WTC11 (cell line): Measurements from ENCODE around the gene ADAM22. TPM values are rescaled to one million over a fixed set of nuclear protein-coding genes. Genes with fewer than 3 reads are reported as not detected.

ENCODE experiments used
- ATAC-seq: fragments of 200-7000 bp; cut with Tn5 transposase; 2 replicates; pipeline ENCODE4 v1.10.0; 2021; ENCODE audit warnings: mild to moderate bottlenecking, moderate library complexity
- CTCF ChIA-PET: fragments of 300-600 bp; sonication (Branson Sonifier 250); formaldehyde crosslinking; loops from one replicate; lab custom pipeline; 2021; ENCODE audit warnings: antibody characterized with exemption; lab: Charles Lee
- POLR2A ChIA-PET: fragments of 350-600 bp; sonication (Branson Sonifier 250); formaldehyde crosslinking; loops from one replicate; lab custom pipeline; 2021; ENCODE audit warnings: antibody characterized with exemption; lab: Charles Lee
- DNase-seq: peaks from one replicate; pipeline ENCODE4 v3.0.0; 2021; ENCODE audit warnings: low spot score
- H3K27ac Mint-ChIP-seq: 2 replicates; pipeline ENCODE4 v1.8.0; 2021; ENCODE audit warnings: mixed read lengths
- H3K27me3 Mint-ChIP-seq: 2 replicates; pipeline ENCODE4 v1.8.0; 2021; ENCODE audit warnings: low read depth, mild to moderate bottlenecking, moderate library complexity, mixed read lengths
- H3K36me3 Mint-ChIP-seq: 2 replicates; pipeline ENCODE4 v1.8.0; 2021; ENCODE audit warnings: mixed read lengths
- H3K4me1 Mint-ChIP-seq: 2 replicates; pipeline ENCODE4 v1.8.0; 2022; ENCODE audit warnings: mixed read lengths
- H3K4me3 Mint-ChIP-seq: 2 replicates; pipeline ENCODE4 v1.8.0; 2021; ENCODE audit warnings: mild to moderate bottlenecking, moderate library complexity, mixed read lengths
- H3K9me3 Mint-ChIP-seq: 2 replicates; pipeline ENCODE4 v1.8.0; 2021; ENCODE audit warnings: mixed read lengths
- ATF1 ChIP-seq: sonication (generic); formaldehyde crosslinking; IDR thresholded peaks from 2 replicates; pipeline ENCODE4 v1.8.1; 2023; ENCODE audit warnings: mild to moderate bottlenecking, moderate library complexity, missing genetic modification reagents
- GABPB1 ChIP-seq: sonication (generic); formaldehyde crosslinking; IDR thresholded peaks from 2 replicates; pipeline ENCODE4 v1.8.1; 2023; ENCODE audit warnings: mild to moderate bottlenecking, missing genetic modification reagents
- JUN ChIP-seq: sonication (generic); formaldehyde crosslinking; IDR thresholded peaks from 2 replicates; pipeline ENCODE4 v1.8.0; 2023; ENCODE audit warnings: mild to moderate bottlenecking, missing genetic modification reagents
- KAT7 ChIP-seq: sonication (generic); formaldehyde crosslinking; IDR thresholded peaks from 2 replicates; pipeline ENCODE4 v1.8.1; 2023; ENCODE audit warnings: missing genetic modification reagents, mild to moderate bottlenecking, borderline replicate concordance
- NFE2L1 ChIP-seq: sonication (generic); formaldehyde crosslinking; IDR thresholded peaks from 2 replicates; pipeline ENCODE4 v1.8.1; 2023; ENCODE audit warnings: missing genetic modification reagents
- NR1H2 ChIP-seq: sonication (generic); formaldehyde crosslinking; IDR thresholded peaks from 2 replicates; pipeline ENCODE4 v1.9.0; 2021; ENCODE audit warnings: mild to moderate bottlenecking, moderate library complexity, missing genetic modification reagents
- NR2C2 ChIP-seq: sonication (generic); formaldehyde crosslinking; IDR thresholded peaks from 2 replicates; pipeline ENCODE4 v1.8.0; 2022; ENCODE audit warnings: mild to moderate bottlenecking, missing genetic modification reagents
- RORB ChIP-seq: fragments of 250-450 bp; sonication (Bioruptor Pico); IDR thresholded peaks from 2 replicates; pipeline ENCODE4 v1.9.0; 2021; ENCODE audit warnings: mild to moderate bottlenecking
- TEAD4 ChIP-seq: sonication (generic); formaldehyde crosslinking; IDR thresholded peaks from 2 replicates; pipeline ENCODE4 v1.8.0; 2022; ENCODE audit warnings: mild to moderate bottlenecking, missing genetic modification reagents
- ZNF138 ChIP-seq: sonication (generic); formaldehyde crosslinking; conservative IDR thresholded peaks from 2 replicates; pipeline ENCODE4 v1.8.1; 2022; ENCODE audit warnings: mild to moderate bottlenecking, moderate library complexity, missing genetic modification reagents
- ZNF263 ChIP-seq: sonication (generic); formaldehyde crosslinking; IDR thresholded peaks from 2 replicates; pipeline ENCODE4 v1.8.1; 2022; ENCODE audit warnings: low read depth, mild to moderate bottlenecking, moderate library complexity, missing genetic modification reagents
- ZNF317 ChIP-seq: sonication (generic); formaldehyde crosslinking; IDR thresholded peaks from 2 replicates; pipeline ENCODE4 v1.8.1; 2023; ENCODE audit warnings: low read depth, mild to moderate bottlenecking, moderate library complexity, missing genetic modification reagents, borderline replicate concordance
- ZNF396 ChIP-seq: fragments of 250-450 bp; sonication (Bioruptor Pico); IDR thresholded peaks from 2 replicates; pipeline ENCODE4 v1.8.0; 2021; ENCODE audit warnings: mild to moderate bottlenecking, moderate library complexity, borderline replicate concordance
- ZNF423 ChIP-seq: fragments of 250-450 bp; sonication (Bioruptor Pico); IDR thresholded peaks from 2 replicates; pipeline ENCODE4 v2.1.2; 2022; ENCODE audit warnings: mild to moderate bottlenecking, moderate library complexity
- ZNF671 ChIP-seq: fragments of 250-450 bp; sonication (Bioruptor Pico); IDR thresholded peaks from 2 replicates; pipeline ENCODE4 v1.8.0; 2021; ENCODE audit warnings: mild to moderate bottlenecking
- total RNA-seq: library from RNA; stranded (reverse); gene quantifications from 3 replicates; pipeline ENCODE4 v1.2.3, GENCODE V29; 2021
- TF ChIP-seq, protein P1 (sequence below): sonication (generic); formaldehyde crosslinking; IDR thresholded peaks from 2 replicates; pipeline ENCODE4 v1.8.1; 2023; ENCODE audit warnings: mild to moderate bottlenecking, missing genetic modification reagents, moderate library complexity
- TF ChIP-seq, protein P2 (sequence below): fragments of 250-450 bp; sonication (Bioruptor Pico); IDR thresholded peaks from 2 replicates; pipeline ENCODE4 v2.1.2; 2022; ENCODE audit warnings: mild to moderate bottlenecking, moderate library complexity
- TF ChIP-seq, protein P3 (sequence below): sonication (generic); formaldehyde crosslinking; IDR thresholded peaks from 2 replicates; pipeline ENCODE4 v1.8.1; 2023; ENCODE audit warnings: mild to moderate bottlenecking, moderate library complexity, missing genetic modification reagents
- TF ChIP-seq, protein P4 (sequence below): fragments of 200-600 bp; IDR thresholded peaks from 2 replicates; pipeline ENCODE4 v1.8.0; 2022; ENCODE audit warnings: antibody characterized with exemption
- TF ChIP-seq, protein P5 (sequence below): sonication (generic); formaldehyde crosslinking; IDR thresholded peaks from 2 replicates; pipeline ENCODE4 v1.8.1; 2023; ENCODE audit warnings: mild to moderate bottlenecking, missing genetic modification reagents, borderline replicate concordance
- TF ChIP-seq, protein P6 (sequence below): sonication (generic); formaldehyde crosslinking; conservative IDR thresholded peaks from 2 replicates; pipeline ENCODE4 v1.8.1; 2023; ENCODE audit warnings: mild to moderate bottlenecking, low read depth, missing genetic modification reagents, moderate library complexity
- TF ChIP-seq, protein P7 (sequence below): fragments of 250-450 bp; sonication (Bioruptor Pico); IDR thresholded peaks from 2 replicates; pipeline ENCODE4 v1.9.0; 2021; ENCODE audit warnings: moderate library complexity, mild to moderate bottlenecking, inconsistent platforms, borderline replicate concordance

Gene ADAM22
- total RNA-seq, 1 experiment from 2014 or later, result 12.4 TPM

DNA sequence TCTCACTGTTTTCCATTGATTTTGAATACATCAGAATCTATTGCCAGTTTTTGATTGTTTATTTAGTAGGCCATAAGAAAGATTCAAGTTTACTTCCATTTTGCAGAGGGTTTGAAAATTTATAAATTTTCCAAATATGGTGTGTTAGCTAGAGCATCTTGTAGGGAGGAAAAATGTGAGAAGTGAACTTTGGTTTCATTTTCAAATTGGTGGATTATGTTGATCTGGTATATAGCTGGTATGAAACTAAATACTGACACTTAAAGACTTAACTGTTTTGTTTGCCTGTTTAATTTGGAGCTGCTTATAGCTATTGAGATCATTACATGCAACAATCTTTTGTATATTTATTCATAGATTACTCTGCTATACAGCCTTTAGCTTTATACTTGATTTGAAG is 108.1 kb downstream of the ADAM22 start:
- H3K27ac Mint-ChIP-seq, result no peak overlapping the region
- ChIA-PET POLR2A (no interaction called here), CTCF (no interaction called here)

DNA sequence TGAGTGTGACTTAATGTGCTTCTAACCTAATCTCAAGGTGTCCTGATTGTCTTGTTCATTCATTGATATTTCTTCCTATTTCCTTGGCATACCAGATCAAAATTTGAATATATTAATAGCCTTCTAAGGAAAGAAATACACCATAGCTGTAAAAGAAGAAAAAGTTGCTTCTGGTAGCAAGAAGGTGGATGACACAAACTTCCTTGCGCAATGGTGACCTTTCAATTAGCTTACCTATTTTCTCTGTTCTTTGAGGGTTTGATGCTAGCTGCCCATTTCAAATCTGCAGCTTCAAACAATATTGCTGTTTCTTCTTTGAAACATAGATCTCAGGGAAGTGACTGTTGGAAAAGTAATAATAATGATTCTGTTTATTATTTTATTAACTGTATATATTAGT is 108.8 kb downstream of the ADAM22 start:
- ATAC-seq (no peak), DNase-seq (no peak)
- Mint-ChIP-seq H3K27me3 (no peaks in the 10 kb centered on the region), H3K27ac (no peak overlapping the region), H3K9me3 (no peaks in the 10 kb centered on the region), H3K36me3 (no peaks in the 10 kb centered on the region), H3K4me1 (no peaks in the 10 kb centered on the region), H3K4me3 (no peak overlapping the region)
- ChIA-PET POLR2A (no interaction called here), CTCF (no interaction called here)
- TF ChIP-seq, protein P1, sequence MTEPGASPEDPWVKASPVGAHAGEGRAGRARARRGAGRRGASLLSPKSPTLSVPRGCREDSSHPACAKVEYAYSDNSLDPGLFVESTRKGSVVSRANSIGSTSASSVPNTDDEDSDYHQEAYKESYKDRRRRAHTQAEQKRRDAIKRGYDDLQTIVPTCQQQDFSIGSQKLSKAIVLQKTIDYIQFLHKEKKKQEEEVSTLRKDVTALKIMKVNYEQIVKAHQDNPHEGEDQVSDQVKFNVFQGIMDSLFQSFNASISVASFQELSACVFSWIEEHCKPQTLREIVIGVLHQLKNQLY (CRISPR knock-in tag), result no peak
- TF ChIP-seq ZNF396 (no peak), ZNF263 (CRISPR knock-in tag) (no peak), ZNF138 (CRISPR knock-in tag) (no peak), NR1H2 (CRISPR knock-in tag) (no peak), JUN (CRISPR knock-in tag) (no peak), ATF1 (no peak), ZNF671 (no peak)
- TF ChIP-seq, protein P2, sequence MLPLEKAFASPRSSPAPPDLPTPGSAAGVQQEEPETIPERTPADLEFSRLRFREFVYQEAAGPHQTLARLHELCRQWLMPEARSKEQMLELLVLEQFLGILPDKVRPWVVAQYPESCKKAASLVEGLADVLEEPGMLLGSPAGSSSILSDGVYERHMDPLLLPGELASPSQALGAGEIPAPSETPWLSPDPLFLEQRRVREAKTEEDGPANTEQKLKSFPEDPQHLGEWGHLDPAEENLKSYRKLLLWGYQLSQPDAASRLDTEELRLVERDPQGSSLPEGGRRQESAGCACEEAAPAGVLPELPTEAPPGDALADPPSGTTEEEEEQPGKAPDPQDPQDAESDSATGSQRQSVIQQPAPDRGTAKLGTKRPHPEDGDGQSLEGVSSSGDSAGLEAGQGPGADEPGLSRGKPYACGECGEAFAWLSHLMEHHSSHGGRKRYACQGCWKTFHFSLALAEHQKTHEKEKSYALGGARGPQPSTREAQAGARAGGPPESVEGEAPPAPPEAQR, result no peak

More for the DNA sequence above, 108.1 kb downstream of the ADAM22 start:
- Mint-ChIP-seq H3K4me1 (no peaks in the 10 kb centered on the region), H3K9me3 (no peaks in the 10 kb centered on the region), H3K27me3 (no peaks in the 10 kb centered on the region), H3K36me3 (no peaks in the 10 kb centered on the region), H3K4me3 (no peak overlapping the region)
- no peak for TF ChIP-seq NR2C2
- TF ChIP-seq, protein P3, sequence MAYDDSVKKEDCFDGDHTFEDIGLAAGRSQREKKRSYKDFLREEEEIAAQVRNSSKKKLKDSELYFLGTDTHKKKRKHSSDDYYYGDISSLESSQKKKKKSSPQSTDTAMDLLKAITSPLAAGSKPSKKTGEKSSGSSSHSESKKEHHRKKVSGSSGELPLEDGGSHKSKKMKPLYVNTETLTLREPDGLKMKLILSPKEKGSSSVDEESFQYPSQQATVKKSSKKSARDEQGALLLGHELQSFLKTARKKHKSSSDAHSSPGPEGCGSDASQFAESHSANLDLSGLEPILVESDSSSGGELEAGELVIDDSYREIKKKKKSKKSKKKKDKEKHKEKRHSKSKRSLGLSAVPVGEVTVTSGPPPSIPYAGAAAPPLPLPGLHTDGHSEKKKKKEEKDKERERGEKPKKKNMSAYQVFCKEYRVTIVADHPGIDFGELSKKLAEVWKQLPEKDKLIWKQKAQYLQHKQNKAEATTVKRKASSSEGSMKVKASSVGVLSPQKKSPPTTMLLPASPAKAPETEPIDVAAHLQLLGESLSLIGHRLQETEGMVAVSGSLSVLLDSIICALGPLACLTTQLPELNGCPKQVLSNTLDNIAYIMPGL (CRISPR knock-in tag), result no peak
- TF ChIP-seq TEAD4, result no peak
- no peak for TF ChIP-seq RORB (CRISPR knock-in tag)
- TF ChIP-seq, protein P4, sequence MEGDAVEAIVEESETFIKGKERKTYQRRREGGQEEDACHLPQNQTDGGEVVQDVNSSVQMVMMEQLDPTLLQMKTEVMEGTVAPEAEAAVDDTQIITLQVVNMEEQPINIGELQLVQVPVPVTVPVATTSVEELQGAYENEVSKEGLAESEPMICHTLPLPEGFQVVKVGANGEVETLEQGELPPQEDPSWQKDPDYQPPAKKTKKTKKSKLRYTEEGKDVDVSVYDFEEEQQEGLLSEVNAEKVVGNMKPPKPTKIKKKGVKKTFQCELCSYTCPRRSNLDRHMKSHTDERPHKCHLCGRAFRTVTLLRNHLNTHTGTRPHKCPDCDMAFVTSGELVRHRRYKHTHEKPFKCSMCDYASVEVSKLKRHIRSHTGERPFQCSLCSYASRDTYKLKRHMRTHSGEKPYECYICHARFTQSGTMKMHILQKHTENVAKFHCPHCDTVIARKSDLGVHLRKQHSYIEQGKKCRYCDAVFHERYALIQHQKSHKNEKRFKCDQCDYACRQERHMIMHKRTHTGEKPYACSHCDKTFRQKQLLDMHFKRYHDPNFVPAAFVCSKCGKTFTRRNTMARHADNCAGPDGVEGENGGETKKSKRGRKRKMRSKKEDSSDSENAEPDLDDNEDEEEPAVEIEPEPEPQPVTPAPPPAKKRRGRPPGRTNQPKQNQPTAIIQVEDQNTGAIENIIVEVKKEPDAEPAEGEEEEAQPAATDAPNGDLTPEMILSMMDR, result no peak
- ATAC-seq, result no peak
- DNase-seq, result no peak

DNA sequence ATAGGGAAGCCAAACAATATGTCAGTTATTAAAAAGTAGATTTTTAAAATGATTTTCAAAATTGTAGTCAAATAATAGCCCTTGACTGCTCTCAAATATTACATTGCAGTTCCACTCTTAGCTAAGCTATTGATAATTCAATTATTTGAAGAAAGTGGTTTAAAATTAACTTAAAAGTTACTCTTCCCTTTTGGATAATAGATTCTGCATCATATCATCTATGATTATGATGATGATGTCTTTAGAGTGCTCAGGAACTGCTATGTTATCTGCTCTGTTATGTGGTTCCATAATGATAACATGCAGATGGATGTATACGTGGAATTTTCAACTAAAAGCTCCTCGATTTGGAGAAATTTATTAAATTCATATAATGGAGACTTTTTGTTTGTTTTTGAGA is 110.0 kb downstream of the ADAM22 start:
- ChIA-PET POLR2A (no interaction called here), CTCF (no interaction called here)
- no peak overlapping the region for H3K4me3 Mint-ChIP-seq
- H3K27ac Mint-ChIP-seq, result no peak overlapping the region
- H3K36me3 Mint-ChIP-seq, result no peaks in the 10 kb centered on the region
- H3K9me3 Mint-ChIP-seq, result no peaks in the 10 kb centered on the region
- ATAC-seq (no peak), DNase-seq (no peak)
- no peaks in the 10 kb centered on the region for H3K4me1 Mint-ChIP-seq
- no peaks in the 10 kb centered on the region for H3K27me3 Mint-ChIP-seq
- TF ChIP-seq, protein P5, sequence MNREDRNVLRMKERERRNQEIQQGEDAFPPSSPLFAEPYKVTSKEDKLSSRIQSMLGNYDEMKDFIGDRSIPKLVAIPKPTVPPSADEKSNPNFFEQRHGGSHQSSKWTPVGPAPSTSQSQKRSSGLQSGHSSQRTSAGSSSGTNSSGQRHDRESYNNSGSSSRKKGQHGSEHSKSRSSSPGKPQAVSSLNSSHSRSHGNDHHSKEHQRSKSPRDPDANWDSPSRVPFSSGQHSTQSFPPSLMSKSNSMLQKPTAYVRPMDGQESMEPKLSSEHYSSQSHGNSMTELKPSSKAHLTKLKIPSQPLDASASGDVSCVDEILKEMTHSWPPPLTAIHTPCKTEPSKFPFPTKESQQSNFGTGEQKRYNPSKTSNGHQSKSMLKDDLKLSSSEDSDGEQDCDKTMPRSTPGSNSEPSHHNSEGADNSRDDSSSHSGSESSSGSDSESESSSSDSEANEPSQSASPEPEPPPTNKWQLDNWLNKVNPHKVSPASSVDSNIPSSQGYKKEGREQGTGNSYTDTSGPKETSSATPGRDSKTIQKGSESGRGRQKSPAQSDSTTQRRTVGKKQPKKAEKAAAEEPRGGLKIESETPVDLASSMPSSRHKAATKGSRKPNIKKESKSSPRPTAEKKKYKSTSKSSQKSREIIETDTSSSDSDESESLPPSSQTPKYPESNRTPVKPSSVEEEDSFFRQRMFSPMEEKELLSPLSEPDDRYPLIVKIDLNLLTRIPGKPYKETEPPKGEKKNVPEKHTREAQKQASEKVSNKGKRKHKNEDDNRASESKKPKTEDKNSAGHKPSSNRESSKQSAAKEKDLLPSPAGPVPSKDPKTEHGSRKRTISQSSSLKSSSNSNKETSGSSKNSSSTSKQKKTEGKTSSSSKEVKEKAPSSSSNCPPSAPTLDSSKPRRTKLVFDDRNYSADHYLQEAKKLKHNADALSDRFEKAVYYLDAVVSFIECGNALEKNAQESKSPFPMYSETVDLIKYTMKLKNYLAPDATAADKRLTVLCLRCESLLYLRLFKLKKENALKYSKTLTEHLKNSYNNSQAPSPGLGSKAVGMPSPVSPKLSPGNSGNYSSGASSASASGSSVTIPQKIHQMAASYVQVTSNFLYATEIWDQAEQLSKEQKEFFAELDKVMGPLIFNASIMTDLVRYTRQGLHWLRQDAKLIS, result no peak
- TF ChIP-seq ZNF317 (CRISPR knock-in tag) (no peak), KAT7 (CRISPR knock-in tag) (no peak), GABPB1 (CRISPR knock-in tag) (no peak), NFE2L1 (no peak), ZNF423 (CRISPR knock-in tag) (no peak)
- TF ChIP-seq, protein P6, sequence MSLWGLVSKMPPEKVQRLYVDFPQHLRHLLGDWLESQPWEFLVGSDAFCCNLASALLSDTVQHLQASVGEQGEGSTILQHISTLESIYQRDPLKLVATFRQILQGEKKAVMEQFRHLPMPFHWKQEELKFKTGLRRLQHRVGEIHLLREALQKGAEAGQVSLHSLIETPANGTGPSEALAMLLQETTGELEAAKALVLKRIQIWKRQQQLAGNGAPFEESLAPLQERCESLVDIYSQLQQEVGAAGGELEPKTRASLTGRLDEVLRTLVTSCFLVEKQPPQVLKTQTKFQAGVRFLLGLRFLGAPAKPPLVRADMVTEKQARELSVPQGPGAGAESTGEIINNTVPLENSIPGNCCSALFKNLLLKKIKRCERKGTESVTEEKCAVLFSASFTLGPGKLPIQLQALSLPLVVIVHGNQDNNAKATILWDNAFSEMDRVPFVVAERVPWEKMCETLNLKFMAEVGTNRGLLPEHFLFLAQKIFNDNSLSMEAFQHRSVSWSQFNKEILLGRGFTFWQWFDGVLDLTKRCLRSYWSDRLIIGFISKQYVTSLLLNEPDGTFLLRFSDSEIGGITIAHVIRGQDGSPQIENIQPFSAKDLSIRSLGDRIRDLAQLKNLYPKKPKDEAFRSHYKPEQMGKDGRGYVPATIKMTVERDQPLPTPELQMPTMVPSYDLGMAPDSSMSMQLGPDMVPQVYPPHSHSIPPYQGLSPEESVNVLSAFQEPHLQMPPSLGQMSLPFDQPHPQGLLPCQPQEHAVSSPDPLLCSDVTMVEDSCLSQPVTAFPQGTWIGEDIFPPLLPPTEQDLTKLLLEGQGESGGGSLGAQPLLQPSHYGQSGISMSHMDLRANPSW (CRISPR knock-in tag), result no peak
- TF ChIP-seq, protein P7, sequence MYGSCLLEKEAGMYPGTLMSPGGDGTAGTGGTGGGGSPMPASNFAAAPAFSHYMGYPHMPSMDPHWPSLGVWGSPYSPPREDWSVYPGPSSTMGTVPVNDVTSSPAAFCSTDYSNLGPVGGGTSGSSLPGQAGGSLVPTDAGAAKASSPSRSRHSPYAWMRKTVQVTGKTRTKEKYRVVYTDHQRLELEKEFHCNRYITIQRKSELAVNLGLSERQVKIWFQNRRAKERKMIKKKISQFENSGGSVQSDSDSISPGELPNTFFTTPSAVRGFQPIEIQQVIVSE (CRISPR knock-in tag), result no peak
